Keratinocyte (primary cell): Measurements from ENCODE around the gene CELF2. TPM values are rescaled to one million over a fixed set of nuclear protein-coding genes. Genes with fewer than 3 reads are reported as not detected.

Experiments
- DNase-seq: peaks from one replicate; pipeline ENCODE4 v3.0.0-alpha.2; 2011; ENCODE audit warnings: low read depth, missing footprints, low spot score
- FAIRE-seq: peaks from 2 replicates; lab custom pipeline; 2011; peaks lifted over from hg19 to GRCh38; lab: Jason Lieb, UNC
- H2AFZ ChIP-seq: 2 replicates; pipeline ENCODE4 v1.6.0; 2012; ENCODE audit warnings: low read length, control low read depth, inconsistent platforms; ENCODE audit not compliant: control insufficient read depth
- H3K27ac ChIP-seq: 2 replicates; pipeline ENCODE4 v1.5.1; 2011; ENCODE audit warnings: low read length; ENCODE audit not compliant: control insufficient read depth, insufficient read depth
- H3K27me3 ChIP-seq: 3 replicates; pipeline ENCODE4 v1.6.0; 2011; ENCODE audit warnings: low read length; ENCODE audit not compliant: control insufficient read depth, insufficient read depth; ENCODE audit errors: extremely low read depth
- H3K36me3 ChIP-seq, 2 experiments: 2 replicates in 1 of 2; 3 replicates in 1 of 2; pipeline ENCODE4 v1.5.1; 2011; ENCODE audit warnings: low read length in 2 of 2, mild to moderate bottlenecking in 1 of 2; ENCODE audit not compliant: control insufficient read depth in 2 of 2, insufficient read depth in 2 of 2; ENCODE audit errors: extremely low read depth in 1 of 2
- H3K4me1 ChIP-seq: 3 replicates; pipeline ENCODE4 v1.5.1; 2011; ENCODE audit warnings: low read length; ENCODE audit not compliant: control insufficient read depth, insufficient read depth; ENCODE audit errors: extremely low read depth
- H3K4me2 ChIP-seq: 3 replicates; pipeline ENCODE4 v1.6.0; 2011; ENCODE audit warnings: low read depth, low read length; ENCODE audit not compliant: control insufficient read depth, insufficient read depth; ENCODE audit errors: extremely low read depth
- H3K4me3 ChIP-seq, 3 experiments: fragments of 200-600 bp in 1 of 3; sonication (generic) in 1 of 3; 2 replicates in 2 of 3; 3 replicates in 1 of 3; pipeline ENCODE4 v1.5.1; 2011 to 2016; ENCODE audit warnings: low read length in 3 of 3, mild to moderate bottlenecking in 3 of 3, control low read depth in 2 of 3, inconsistent platforms in 1 of 3, low read depth in 1 of 3, mixed read lengths in 1 of 3, mixed run types in 1 of 3, moderate library complexity in 1 of 3; ENCODE audit not compliant: control insufficient read depth in 2 of 3, insufficient read depth in 2 of 3; ENCODE audit errors: extremely low read depth in 1 of 3
- H3K79me2 ChIP-seq: 2 replicates; pipeline ENCODE4 v1.6.0; 2012; ENCODE audit warnings: low read length; ENCODE audit not compliant: control insufficient read depth, insufficient read depth
- H3K9ac ChIP-seq: 3 replicates; pipeline ENCODE4 v1.6.0; 2011; ENCODE audit warnings: low read length; ENCODE audit not compliant: control insufficient read depth, insufficient read depth; ENCODE audit errors: extremely low read depth
- H3K9me1 ChIP-seq: 3 replicates; pipeline ENCODE4 v1.6.0; 2011; ENCODE audit warnings: low read length; ENCODE audit not compliant: control insufficient read depth, insufficient read depth; ENCODE audit errors: extremely low read depth
- H3K9me3 ChIP-seq: 2 replicates; pipeline ENCODE4 v1.5.1; 2012; ENCODE audit warnings: low read depth, low read length; ENCODE audit not compliant: control insufficient read depth
- H4K20me1 ChIP-seq: 3 replicates; pipeline ENCODE4 v1.6.0; 2011; ENCODE audit warnings: low read length; ENCODE audit not compliant: control insufficient read depth, insufficient read depth; ENCODE audit errors: extremely low read depth
- CTCF ChIP-seq, 3 experiments: IDR thresholded peaks in 1 of 3; conservative IDR thresholded peaks in 1 of 3; optimal IDR thresholded peaks in 1 of 3; 2 replicates in 2 of 3; 3 replicates in 1 of 3; pipeline versions ENCODE3 to v1.5.1; 2011; ENCODE audit warnings: low read length in 3 of 3, mild to moderate bottlenecking in 3 of 3, moderate library complexity in 2 of 3, control low read depth in 1 of 3, inconsistent platforms in 1 of 3; ENCODE audit not compliant: insufficient read depth in 2 of 3; ENCODE audit errors: extremely low read depth in 1 of 3
- EZH2 ChIP-seq: IDR thresholded peaks from one replicate; pipeline ENCODE4 v1.6.1; 2012; ENCODE audit warnings: inconsistent platforms, mild to moderate bottlenecking, low read length, moderate library complexity
- dilution Hi-C: fragments of 300-500 bp; cut with MboI; formaldehyde crosslinking; loops from one replicate; pipeline ENCODE4 v1.7.0; 2020; ENCODE audit warnings: low sequenced_read_pairs; ENCODE audit not compliant: extremely low pct_ligation_motif_present
- polyA plus RNA-seq, 5 experiments: library from polyadenylated mRNA; depleted of rRNA in 3 of 5; stranded (reverse) in 3 of 5; stranded (forward) in 1 of 5; unstranded in 1 of 5; fragments of >200 nt; gene quantifications; 1 replicate in 1 of 5; 2 replicates in 3 of 5; 3 replicates in 1 of 5; pipeline versions ENCODE4 v1.2.1 to v1.2.3, GENCODE V29; 2011 to 2012; ENCODE audit warnings: missing spikeins in 2 of 5, low read depth in 1 of 5, low replicate concordance in 1 of 5

CELF2 gene
- polyA plus RNA-seq, 1 donor (not counting 4 experiments of a cell fraction or from before 2014, with no cell fraction given), result 9.8 TPM

DNA sequence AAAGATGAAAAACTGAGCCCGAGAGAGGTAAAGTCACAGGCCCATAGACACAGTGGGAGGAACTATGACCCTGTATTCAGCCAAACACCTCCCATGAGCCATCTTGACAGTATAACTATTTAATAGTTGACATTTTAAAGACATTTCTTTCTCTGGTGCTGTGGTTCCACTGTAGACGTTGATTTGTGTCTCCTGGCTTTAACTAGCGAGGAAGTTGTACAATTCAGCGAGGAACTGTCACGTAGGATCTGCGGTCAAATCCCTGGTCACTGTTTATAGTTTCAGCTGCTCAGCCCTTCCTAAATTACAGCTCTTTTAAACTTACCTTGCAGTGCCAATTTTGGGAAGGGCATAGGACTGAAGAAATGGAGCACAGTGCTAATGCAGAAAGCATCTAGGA is 7.1 kb upstream of the CELF2 start:
- dilution Hi-C loops, result no loop called here
- no peak for FAIRE-seq
- H3K27ac ChIP-seq, result no peak overlapping the region

DNA sequence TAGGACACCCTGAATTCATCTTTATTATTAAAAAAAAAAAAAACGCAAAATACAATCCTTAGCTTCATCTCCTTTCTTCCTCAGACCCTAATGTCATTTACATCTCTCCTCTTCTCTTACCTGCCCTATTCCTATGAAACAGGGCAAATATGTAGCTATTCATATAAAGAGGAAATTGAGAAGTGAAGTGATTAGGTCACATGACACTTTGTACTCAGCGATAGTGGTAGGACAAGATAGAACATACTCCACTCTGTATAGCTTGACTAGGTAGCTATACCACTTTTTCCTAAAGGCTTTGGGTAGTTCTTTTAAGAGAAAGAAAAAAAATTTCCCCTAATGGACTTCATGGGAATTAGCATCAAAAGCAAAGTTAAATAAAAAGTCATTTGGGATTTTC is 6.2 kb upstream of the CELF2 start:
- Histone ChIP-seq H3K4me2 (no peak overlapping the region), H4K20me1 (no peaks in the 10 kb centered on the region), H2AFZ (no peak overlapping the region), H3K36me3 (no peaks in the 10 kb centered on the region), H3K27me3 (no peaks in the 10 kb centered on the region), H3K9me1 (no peaks in the 10 kb centered on the region), H3K4me3 (no peak overlapping the region), H3K4me1 (peaks cover 8% of the 10 kb centered on the region), H3K9ac (no peak overlapping the region), H3K27ac (no peak overlapping the region), H3K79me2 (no peaks in the 10 kb centered on the region), H3K9me3 (no peaks in the 10 kb centered on the region)
- dilution Hi-C loops, result no loop called here
- TF ChIP-seq EZH2 (no peak), CTCF (optimal IDR thresholded peaks at IDR 0.05 in 1 of 3, IDR thresholded peaks at IDR 0.05 in 1 of 3, conservative IDR thresholded peaks at IDR 0.05 in 1 of 3; ENCODE audit: extremely low read depth in 1 of 3, insufficient read depth in 2 of 3, low read length in 3 of 3) (no peak)
- FAIRE-seq, result no peak
- DNase-seq, result no peak

More for the DNA sequence above, 7.1 kb upstream of the CELF2 start:
- H3K9ac ChIP-seq, result no peak overlapping the region
- no peaks in the 10 kb centered on the region for H3K9me3 ChIP-seq
- no peak for TF ChIP-seq EZH2
- no peak for TF ChIP-seq CTCF (optimal IDR thresholded peaks at IDR 0.05 in 1 of 3, IDR thresholded peaks at IDR 0.05 in 1 of 3, conservative IDR thresholded peaks at IDR 0.05 in 1 of 3; ENCODE audit: extremely low read depth in 1 of 3, insufficient read depth in 2 of 3, low read length in 3 of 3)
- H3K27me3 ChIP-seq, result no peaks in the 10 kb centered on the region
- no peak overlapping the region for H3K4me2 ChIP-seq
- H3K4me3 ChIP-seq, result no peak overlapping the region
- no peak overlapping the region for H2AFZ ChIP-seq
- H4K20me1 ChIP-seq, result no peaks in the 10 kb centered on the region
- no peaks in the 10 kb centered on the region for H3K79me2 ChIP-seq
- peaks cover 8% of the 10 kb centered on the region for H3K4me1 ChIP-seq
- no peak for DNase-seq
- H3K9me1 ChIP-seq, result no peaks in the 10 kb centered on the region
- H3K36me3 ChIP-seq, result no peaks in the 10 kb centered on the region
